GM12875 (cell line): ENCODE results near the gene LMOD3.

Experiments used
- H3K4me3 ChIP-seq: one replicate; pipeline ENCODE4 v1.5.1; 2011; ENCODE audit warnings: low read depth, low read length, control low read depth
- TF ChIP-seq, protein P1 (sequence below): IDR thresholded peaks from 2 replicates; pipeline ENCODE4 v1.5.1; 2011; ENCODE audit warnings: low read depth, mild to moderate bottlenecking, control low read depth, inconsistent platforms, low read length, moderate library complexity, borderline replicate concordance; ENCODE audit not compliant: insufficient read depth

LMOD3 gene

DNA sequence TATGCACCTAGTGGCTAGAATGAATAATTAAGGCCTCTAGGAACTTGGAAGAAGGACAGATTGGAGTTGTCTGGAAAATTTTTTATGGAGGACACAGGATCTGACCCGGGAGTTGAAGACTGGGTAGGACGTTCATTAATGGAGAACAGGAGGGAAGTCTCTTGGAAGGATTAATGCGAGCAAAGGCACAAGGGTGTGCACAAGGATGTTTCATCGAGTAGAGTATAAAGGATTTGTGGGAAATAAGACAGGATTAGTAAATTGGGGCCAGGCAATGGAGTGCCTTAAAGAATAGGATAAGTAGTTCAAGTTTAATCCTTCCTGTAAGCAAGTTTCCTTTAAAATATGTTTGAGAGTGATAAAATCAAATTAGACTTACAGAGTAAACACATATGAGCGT is 14.6 kb downstream of the LMOD3 start:
- TF ChIP-seq, protein P1, sequence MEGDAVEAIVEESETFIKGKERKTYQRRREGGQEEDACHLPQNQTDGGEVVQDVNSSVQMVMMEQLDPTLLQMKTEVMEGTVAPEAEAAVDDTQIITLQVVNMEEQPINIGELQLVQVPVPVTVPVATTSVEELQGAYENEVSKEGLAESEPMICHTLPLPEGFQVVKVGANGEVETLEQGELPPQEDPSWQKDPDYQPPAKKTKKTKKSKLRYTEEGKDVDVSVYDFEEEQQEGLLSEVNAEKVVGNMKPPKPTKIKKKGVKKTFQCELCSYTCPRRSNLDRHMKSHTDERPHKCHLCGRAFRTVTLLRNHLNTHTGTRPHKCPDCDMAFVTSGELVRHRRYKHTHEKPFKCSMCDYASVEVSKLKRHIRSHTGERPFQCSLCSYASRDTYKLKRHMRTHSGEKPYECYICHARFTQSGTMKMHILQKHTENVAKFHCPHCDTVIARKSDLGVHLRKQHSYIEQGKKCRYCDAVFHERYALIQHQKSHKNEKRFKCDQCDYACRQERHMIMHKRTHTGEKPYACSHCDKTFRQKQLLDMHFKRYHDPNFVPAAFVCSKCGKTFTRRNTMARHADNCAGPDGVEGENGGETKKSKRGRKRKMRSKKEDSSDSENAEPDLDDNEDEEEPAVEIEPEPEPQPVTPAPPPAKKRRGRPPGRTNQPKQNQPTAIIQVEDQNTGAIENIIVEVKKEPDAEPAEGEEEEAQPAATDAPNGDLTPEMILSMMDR, result no peak
- no peak overlapping the region for H3K4me3 ChIP-seq

DNA sequence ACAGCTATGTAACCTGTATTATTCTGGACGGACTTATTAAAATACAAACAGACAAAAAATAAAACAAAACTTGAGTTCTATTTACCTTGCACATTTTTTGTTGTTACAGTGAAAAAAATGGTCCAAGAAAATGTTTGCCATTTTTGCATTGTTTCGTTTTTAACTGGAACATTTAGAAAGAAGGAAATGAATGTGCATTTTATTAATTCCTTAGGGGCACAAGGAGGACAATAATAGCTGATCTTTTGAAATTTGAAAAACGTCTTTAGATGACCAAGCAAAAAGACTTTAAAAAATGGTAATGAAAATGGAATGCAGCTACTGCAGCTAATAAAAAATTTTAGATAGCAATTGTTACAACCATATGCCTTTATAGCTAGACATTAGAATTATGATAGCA is 17.1 kb downstream of the LMOD3 start:
- H3K4me3 ChIP-seq, result no peak overlapping the region

DNA sequence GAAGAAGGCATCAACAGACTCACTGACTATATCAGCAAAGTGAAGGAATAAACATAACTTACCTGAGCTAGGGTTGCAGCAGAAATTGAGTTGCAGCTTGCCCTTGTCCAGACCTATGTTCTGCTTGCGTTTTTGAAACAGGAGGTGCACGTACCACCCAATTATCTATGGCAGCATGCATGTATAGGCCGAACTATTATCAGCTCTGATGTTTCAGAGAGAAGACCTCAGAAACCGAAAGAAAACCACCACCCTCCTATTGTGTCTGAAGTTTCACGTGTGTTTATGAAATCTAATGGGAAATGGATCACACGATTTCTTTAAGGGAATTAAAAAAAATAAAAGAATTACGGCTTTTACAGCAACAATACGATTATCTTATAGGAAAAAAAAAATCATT is 17.8 kb downstream of the LMOD3 start:
- no peak overlapping the region for H3K4me3 ChIP-seq
- TF ChIP-seq, protein P1, result no peak

More for the DNA sequence above, 17.1 kb downstream of the LMOD3 start:
- TF ChIP-seq, protein P1, result no peak

DNA sequence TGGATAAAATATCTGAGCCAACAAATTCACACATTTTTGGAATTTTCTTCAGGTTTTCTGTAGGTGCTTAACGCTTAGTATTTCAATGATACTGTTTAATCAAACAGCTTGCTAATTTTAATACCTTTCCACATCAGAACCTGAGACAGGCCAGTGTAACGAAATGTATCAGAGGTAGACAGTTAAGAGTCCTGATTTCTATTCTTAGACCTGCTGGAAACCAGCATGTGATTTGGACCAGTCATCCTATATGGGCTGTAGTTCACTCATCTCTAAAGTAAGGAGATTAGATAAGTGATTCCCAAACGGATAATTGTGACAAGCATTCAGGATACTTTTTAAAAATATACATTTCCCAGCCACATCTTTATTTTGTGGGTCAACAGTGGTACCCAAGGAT is 19.3 kb downstream of the LMOD3 start:
- TF ChIP-seq, protein P1, result no peak
- no peak overlapping the region for H3K4me3 ChIP-seq

DNA sequence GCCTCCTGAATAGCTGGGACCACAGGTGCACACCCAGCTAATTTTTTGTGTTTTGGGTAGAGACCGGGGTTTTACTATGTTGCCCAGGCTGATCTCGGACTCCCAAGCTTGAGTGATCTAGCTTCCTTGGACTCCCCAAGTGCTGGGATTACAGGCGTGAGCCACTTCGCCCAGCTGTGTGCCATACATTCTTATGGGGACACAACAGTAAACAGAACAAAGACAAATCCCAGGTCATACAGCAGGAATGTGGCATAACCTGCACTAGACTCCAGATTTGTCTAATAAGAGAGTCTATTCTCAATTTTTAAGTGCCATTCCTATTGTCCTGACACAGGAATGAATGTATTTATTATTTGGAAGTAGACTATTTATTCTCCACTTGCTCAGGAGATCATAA is 20.0 kb downstream of the LMOD3 start:
- H3K4me3 ChIP-seq, result no peak overlapping the region
- TF ChIP-seq, protein P1, result no peak

DNA sequence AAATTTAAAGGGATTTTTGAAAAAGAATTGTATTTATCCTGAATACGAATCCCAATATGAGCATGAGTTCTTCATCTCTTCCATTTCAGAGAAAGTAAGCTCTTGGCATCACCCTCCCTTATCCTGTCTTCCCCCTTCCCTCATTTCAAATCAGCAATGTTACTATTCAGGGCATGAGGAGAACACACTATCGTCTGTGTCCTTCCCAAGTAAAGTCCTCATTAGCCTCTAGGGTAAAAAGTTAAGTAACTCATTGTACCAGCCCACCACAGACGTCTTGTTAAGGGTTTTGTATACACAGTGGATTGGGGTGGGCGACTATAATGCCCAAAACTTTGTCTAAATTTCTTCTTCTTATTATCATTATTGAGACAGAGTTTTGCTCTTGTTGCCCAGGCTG is 22.8 kb downstream of the LMOD3 start:
- TF ChIP-seq, protein P1, result no peak
- no peak overlapping the region for H3K4me3 ChIP-seq

DNA sequence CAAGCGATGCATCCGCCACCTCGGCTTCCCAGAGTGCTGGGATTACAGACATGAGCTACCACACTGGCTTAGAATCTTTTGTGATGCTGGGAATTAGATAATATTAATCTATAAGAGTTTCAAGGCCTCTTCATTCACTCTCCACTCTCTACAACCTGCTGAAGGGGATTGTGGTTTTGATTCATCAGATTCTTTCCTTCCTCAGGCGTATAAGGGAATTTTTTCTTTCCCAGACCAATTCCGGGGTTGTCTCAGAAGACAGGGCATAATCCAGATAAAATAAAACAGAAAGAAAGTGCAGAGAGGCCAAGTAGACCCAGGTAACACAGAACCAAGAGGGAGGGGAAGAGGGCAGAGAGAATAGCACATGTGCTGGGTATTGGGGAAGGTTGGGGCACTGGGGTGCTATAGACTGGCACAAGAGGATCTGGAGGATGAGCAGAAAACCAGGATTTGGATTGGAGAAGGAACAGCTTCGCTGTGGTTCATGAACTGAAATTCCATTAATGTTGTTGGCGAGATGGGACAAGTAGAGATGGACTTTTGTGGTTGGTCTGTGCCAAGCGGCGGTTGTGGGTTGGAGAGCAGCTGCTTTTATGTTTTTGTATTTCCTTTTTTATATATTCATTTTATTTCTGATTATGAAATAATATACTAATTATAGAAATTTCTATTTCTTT is 24.8 kb downstream of the LMOD3 start:
- TF ChIP-seq, protein P1, result no peak
- no peak overlapping the region for H3K4me3 ChIP-seq
